GM19240 (cell line): ENCODE data around the gene ACTRT2.

Experiments
- DNase-seq: peaks from one replicate; pipeline ENCODE4 v3.0.0; 2011; ENCODE audit warnings: low spot score; ENCODE audit not compliant: insufficient read length

ACTRT2 gene

DNA sequence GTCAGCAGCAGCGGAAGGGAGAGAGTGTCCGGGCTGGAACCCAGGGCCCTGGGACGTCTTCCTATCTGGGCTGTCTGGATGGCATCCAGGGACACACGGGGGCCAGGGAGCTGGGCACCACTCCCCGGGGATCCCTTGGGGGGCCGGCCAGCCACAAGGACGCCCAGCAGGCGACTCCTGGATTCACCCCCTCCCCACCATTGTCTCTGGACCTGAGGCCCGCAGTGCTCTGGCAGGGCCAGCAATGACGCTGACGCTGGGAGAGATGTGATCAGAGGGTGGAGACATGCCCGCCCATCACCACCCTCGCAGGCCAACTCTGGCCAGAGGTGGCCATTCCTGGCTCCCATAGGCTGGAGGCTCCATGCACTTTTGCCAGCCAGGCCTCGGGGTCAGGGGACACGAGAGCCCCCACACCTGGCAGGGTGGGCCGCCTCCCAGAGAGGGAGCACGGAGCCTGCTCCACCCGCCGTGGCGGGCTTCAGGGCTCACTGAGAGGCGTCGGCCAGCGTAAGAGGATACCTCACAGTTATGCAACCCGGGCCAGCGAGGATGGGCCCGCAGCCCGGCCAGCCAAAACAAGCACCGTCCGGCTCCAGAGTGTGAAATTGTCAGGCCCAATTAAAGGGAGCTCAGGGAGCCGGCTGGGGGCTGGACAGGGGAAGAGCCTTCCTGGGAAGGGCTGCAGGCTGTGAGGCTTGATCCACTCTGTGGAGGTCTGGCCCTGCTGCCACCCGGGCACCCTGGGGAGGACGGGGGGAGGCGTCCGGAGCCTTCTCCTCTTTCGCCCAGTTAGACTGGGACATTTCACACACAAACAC, 10.3 kb downstream of the ACTRT2 start:
- no peak for DNase-seq

DNA sequence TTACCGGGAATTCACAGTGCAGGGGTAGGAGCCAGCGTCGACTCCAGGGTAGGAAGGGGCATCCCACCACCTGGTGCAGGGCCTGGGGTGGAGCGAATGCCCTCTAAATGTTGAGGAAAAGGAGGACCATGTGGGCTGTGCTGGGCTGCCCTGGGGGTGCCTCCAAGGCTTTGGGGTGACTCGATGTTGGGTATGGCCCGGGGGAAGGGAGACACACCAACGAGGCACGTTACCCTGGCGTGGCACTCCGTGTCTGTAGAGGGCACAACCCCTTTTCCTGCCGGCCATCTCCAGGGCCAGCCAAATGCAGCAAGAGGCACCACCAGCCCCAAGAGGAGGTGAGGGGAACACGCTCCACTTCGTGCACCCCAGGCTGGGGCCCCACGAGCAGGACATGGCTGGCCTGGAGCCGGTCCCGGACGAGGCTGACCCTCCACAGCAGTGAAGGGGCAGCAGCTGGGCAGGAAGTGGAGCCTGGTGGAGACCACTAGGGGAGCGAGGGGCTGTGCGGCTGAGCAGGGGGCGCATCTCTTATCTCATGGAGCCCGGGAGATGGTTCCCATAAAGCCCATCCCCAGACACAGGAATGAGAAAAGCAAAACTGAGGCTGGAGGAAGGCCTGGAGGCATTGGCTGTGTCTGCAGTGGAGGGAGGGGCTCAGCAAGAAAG, 11.2 kb downstream of the ACTRT2 start:
- no peak for DNase-seq

DNA sequence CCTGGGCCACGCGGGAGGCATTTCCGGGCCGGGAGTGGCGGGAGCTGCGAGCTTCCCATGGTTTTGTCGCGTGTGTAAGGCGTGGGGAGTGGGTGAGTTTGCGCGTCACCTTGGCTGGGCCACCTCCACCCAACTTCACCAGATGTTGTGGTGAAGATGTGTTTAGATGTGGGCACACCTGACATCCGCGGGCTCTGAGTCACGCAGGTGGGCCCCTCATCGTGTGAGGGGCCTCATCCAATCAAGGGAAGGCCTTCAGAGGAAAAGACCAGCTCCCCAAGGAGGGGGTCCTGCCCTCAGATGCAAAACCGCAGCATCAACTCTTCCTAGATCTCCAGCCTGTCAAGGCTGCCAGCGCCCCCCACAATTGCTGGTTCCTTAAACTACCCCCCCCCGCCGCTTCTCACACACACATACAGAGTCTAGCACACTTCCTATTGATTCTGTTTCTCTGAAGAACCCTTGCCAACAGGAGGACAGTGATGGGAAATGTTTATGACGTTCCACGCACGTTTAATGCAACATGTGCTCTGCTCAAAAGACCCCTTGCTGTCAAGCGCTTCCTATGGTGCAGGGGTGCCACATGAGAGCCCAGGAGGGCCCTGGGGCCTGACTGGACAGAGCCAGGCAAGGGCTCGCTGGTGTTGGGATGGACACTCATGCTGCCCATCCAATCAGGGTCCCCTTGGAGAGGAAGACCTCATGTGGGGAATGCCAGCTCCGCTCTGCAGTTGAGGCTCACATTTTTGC, 11.9 kb downstream of the ACTRT2 start:
- DNase-seq: no peak

GRCh38 chr1:3033790-3034090, 12.5 kb downstream of the ACTRT2 start:
- DNase-seq: no peak

DNA sequence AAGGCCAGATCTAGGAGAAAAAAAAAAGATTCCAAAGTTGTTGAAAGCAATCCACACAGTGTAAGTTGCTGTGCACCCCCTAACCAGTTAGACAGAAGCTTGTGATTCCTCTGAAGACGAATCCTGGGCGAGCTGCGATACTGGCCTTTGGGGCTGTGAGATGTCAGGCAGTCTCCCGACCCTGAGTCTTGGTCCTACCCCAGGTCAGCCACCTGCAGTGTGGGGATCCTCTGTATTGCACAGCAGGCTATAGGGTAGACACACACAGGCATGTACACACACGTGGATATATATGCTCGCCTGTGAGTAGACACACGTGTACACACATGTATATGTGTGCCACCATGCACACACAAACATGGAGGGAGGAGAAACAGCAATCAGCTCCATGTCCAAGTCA, 12.9 kb downstream of the ACTRT2 start:
- DNase-seq: no peak

DNA sequence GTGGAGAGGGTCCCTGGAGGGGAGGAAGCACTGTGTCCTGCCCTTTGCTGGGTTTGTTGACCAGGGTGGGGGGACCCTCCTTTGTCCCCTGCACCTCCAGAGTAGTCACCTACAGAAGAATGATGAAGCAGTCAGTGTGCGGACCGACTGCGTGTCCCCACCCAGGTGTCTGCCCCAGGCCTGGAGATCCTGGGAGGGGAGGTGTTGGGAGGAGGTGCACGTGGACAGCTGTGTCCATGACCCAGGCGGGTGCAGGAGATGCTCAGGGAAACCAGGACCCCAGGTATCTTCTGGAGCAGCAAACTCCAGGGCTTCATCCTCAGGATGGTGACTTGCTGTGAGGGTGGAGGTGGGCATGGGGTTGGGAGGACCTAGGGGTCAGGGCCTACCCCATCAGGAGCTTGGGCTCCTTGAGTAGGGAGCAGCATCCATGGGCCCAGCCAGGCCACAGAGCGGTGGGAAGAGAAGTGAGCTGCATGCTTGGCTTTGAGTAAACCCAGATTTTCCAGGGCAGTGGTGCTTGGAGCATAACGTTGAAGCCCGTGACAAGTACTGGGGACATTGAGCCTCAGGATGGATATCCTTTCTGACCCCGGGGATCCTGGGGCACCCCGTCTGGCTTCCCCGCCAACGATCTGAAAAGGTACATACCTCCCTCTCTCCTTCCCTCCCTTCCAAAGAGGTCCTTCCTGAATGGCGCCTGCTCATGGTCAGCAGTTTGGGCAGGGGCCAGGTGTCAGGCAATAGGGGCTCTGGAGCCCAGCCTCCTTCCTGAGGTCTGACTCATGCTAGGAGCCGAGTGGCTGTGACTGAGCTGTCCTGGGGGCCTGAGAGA, 13.7 kb downstream of the ACTRT2 start:
- no peak for DNase-seq

- DNase-seq: no peak
Observed at GRCh38 chr1:3035563-3036446, 14.5 kb downstream of the ACTRT2 start.

GRCh38 chr1:3036447-3037280, 15.4 kb downstream of the ACTRT2 start:
- no peak for DNase-seq

DNA sequence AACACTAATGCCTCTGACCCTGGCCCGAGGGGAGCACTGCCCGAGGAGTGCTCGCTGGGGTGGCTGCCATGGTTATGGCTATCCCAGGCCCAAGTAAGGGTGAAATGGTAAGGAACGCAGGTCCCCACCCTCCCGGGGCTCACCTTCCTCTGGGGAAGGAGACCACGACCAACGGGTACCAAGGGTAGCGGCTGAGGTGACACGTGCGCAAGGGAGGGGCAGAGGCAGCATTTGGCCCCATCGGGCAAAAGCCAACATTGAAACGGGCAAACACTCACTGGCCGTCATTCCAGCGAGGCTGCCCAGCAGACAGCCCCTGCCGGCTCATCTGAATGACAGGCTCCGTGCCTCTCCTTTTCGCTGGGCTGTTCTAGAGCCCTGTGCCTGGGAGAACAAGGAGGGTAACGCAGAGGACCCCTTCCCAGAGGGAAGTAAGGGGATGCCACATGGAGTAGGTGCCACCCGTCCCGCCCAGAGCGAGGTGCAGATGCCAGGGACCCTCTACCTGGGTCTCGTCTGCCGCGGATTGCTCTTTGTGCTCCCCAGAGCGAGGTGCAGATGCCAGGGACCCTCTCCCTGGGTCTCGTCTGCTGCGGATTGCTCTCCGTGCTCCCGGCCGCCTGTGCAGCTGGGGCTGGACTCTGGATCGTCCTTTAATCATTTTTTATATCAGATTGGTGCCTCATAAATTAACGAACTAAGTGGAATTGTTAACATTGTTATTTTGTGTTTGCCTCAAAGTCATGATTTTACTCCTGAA, 16.2 kb downstream of the ACTRT2 start:
- DNase-seq: no peak

- no peak for DNase-seq
Observed at GRCh38 chr1:3038113-3038551, 16.9 kb downstream of the ACTRT2 start.

DNA sequence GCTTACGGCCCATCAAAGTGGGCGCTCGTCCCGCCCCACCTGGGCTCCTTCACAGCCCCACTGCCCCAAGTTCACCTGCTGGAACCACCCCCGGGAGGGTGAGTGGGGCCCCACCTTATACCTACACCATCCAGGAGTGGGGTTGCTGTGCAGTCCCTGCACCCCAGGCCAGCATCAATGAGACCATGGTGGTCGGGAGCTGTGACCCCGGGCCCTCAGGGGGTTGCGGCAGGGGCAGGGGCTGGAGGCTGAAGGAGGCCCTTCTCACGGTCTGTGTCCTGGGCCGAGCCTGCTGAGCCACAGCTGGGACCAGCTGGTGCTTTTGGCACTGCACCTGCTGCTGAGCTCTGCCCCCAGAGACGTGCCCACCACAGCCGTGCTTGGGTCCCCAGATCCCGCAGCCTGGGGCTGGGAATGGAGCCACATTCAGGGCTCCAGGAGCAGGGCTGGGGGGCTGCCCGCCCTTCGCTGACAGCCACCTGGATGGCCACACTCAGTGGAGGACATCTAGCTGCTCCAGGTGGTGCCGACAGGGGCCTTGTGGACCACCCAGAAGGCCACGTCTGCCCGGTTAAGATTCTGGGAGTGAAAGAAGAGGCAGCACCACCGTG, 17.4 kb downstream of the ACTRT2 start:
- no peak for DNase-seq

GRCh38 chr1:3040004-3040403, 18.7 kb downstream of the ACTRT2 start:
- DNase-seq: no peak

DNA sequence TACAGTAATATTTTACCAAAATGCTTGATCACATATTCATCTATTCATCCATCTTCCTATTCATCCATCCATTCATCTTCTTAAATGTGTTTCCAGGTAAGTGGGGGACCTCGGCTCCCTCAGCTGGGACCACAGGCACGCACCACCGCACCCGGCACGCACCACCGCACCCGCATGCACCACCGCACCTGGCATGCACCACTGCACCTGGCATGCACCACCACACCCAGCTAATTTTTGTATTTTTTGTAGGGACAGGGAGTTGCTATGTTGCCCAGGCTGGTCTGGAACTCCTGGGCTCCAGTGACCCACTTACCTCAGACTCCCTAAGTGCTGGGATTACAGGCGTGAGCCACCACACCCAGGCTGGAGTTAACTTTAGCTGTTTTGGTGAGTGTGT, 21.2 kb downstream of the ACTRT2 start:
- DNase-seq: no peak

DNA sequence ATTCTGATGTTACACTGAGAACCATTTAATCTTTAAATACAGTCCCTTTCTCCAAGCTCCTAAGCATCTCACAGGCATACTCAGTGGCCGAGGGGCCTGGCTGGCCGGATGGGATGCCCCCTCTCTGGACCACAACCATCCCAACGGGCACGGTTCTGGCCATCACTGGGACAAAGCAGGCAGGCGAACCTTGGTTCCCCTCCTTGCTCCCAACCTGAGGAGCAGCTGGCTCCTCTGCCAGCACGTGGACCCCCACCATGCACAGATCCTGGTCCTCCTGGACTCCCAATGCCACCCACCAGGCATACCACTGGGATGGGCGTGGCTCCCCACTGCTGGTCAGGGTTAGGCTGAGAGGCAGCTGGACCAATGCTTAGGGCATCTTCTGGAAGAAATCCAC, 27.9 kb downstream of the ACTRT2 start:
- DNase-seq: no peak

GRCh38 chr1:3049905-3050304, 28.6 kb downstream of the ACTRT2 start:
- no peak for DNase-seq

GRCh38 chr1:3050603-3051002, 29.3 kb downstream of the ACTRT2 start:
- DNase-seq: no peak

- DNase-seq: no peak
Observed at GRCh38 chr1:3051270-3052268, 30.3 kb downstream of the ACTRT2 start.
